LHCN-M2 (cell line): ENCODE results near the gene KRTCAP2. TPM values are rescaled to one million over a fixed set of nuclear protein-coding genes. Genes with fewer than 3 reads are reported as not detected.

ENCODE experiments used
- total RNA-seq: library from RNA; depleted of rRNA; stranded (reverse); fragments of >200 nt; gene quantifications from 2 replicates; pipeline ENCODE4 v1.2.3, GENCODE V29; 2014; rRNA removed

KRTCAP2 gene
- total RNA-seq, 1 experiment from 2014 or later, result 96.7 TPM

Other genes starting within 250 kb of the KRTCAP2 start
- 8.0 and 9.1 TPM in 2 replicates for gene PMVK, start 236.6 kb downstream of the KRTCAP2 start, total RNA-seq
- gene PBXIP1, start 217.2 kb downstream of the KRTCAP2 start, total RNA-seq, result 94.5 and 141 TPM in 2 replicates
- gene PYGO2, start 211.5 kb downstream of the KRTCAP2 start, total RNA-seq, result 21.6 and 24.5 TPM in 2 replicates
- gene SHC1, start 202.6 kb downstream of the KRTCAP2 start, total RNA-seq, result 325 and 337 TPM in 2 replicates
- gene CKS1B, start 198.6 kb downstream of the KRTCAP2 start, total RNA-seq, result 164 and 175 TPM in 2 replicates
- gene FLAD1, start 190.0 kb downstream of the KRTCAP2 start, total RNA-seq, result 30.9 and 41.3 TPM in 2 replicates
- not detected in 2 replicates for gene LENEP, start 179.7 kb downstream of the KRTCAP2 start, total RNA-seq
- 18.9 and 19.5 TPM in 2 replicates for gene ZBTB7B, start 170.5 kb downstream of the KRTCAP2 start, total RNA-seq
- 0.11 and 0.13 TPM in 2 replicates for gene DCST2, start 139.5 kb downstream of the KRTCAP2 start, total RNA-seq
- not detected in 2 replicates for gene DCST1, start 139.5 kb downstream of the KRTCAP2 start, total RNA-seq
- gene ADAM15, start 122.0 kb downstream of the KRTCAP2 start, total RNA-seq, result 82.4 and 86.7 TPM in 2 replicates
- 8.0 and 8.7 TPM in 2 replicates for gene EFNA4, start 109.6 kb downstream of the KRTCAP2 start, total RNA-seq
- gene EFNA3, start 94.5 kb downstream of the KRTCAP2 start, total RNA-seq, result 1.7 and 2.1 TPM in 2 replicates
- gene EFNA1, start 45.4 kb downstream of the KRTCAP2 start, total RNA-seq, result 0.23 TPM in 1 of 2 replicates, not detected in the other
- 24.7 and 31.8 TPM in 2 replicates for gene SLC50A1, start 37.5 kb downstream of the KRTCAP2 start, total RNA-seq
- gene DPM3, start 32.8 kb downstream of the KRTCAP2 start, total RNA-seq, result 86.9 and 101 TPM in 2 replicates
- 3.1 and 3.3 TPM in 2 replicates for gene TRIM46, start 545 bp upstream of the KRTCAP2 start, total RNA-seq
- gene THBS3, start 34.6 kb upstream of the KRTCAP2 start, total RNA-seq, result 17.4 and 26.4 TPM in 2 replicates
- gene MTX1, start 35.4 kb upstream of the KRTCAP2 start, total RNA-seq, result 47.6 and 49.1 TPM in 2 replicates
- 7.8 and 15.6 TPM in 2 replicates for gene ENTREP3, start 82.2 kb upstream of the KRTCAP2 start, total RNA-seq
- 83.7 and 101 TPM in 2 replicates for gene SCAMP3, start 89.1 kb upstream of the KRTCAP2 start, total RNA-seq
- gene CLK2, start 100.2 kb upstream of the KRTCAP2 start, total RNA-seq, result 23.7 and 26.9 TPM in 2 replicates
- gene HCN3, start 104.2 kb upstream of the KRTCAP2 start, total RNA-seq, result 1.8 and 2.1 TPM in 2 replicates
- not detected in 2 replicates for gene PKLR, start 128.1 kb upstream of the KRTCAP2 start, total RNA-seq
- gene FDPS, start 135.6 kb upstream of the KRTCAP2 start, total RNA-seq, result 172 and 197 TPM in 2 replicates
- 41.6 and 43.3 TPM in 2 replicates for gene RUSC1, start 147.6 kb upstream of the KRTCAP2 start, total RNA-seq